Measurements from ENCODE around the gene FIZ1.

Gene FIZ1

DNA sequence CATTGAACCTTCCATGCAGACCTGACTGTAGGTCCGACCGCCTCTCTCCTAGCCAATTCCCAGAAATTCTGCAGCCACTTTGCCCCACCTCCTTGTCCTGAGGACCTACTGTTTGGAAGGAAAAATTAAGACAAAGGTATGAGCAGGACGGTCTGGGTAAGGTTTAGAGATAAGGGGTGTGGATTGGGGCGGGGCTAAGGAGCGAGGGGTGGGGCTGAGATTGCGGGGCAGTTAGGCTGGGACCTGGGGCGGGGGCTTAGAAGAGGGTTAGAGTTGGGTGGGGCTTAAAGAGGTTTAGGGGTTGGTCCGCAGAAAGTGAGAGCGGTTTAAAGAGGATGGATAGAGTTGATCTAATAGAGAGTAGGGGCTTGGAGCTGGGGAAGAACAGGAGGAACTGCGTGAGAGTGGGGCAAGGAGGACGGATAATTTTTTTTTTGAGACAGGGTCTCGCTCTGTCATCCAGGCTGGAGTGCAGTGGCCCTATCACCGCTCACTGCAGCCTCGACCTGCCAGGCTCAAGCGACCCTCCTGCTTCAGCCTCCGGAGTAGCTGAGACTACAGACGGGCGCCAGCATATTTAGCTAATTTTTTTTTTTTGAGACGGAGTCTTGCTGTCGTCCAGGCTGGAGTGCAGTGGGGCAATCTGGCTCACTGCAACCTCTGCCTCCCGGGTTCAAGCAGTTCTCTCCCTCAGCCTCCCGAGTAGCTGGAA lies 4.4 kb upstream of the FIZ1 start:
- H3K36me3 Mint-ChIP-seq (ENCODE audit: insufficient read depth) = peaks cover 14% of the 10 kb centered on the region
- H3K4me3 Mint-ChIP-seq = peak overlapping the region; percentile 89
- H3K27me3 Mint-ChIP-seq = no peaks in the 10 kb centered on the region
- peaks cover 58% of the 10 kb centered on the region for H3K4me1 Mint-ChIP-seq
- ATAC-seq (replicated peaks; ENCODE audit: extremely low read depth, poor library complexity, severe bottlenecking) (no peak), DNase-seq (ENCODE audit: low spot score in 2 of 2) (no peak)
- H3K9me3 Mint-ChIP-seq = no peaks in the 10 kb centered on the region
- H3K27ac Mint-ChIP-seq (ENCODE audit: low read depth) = no peak overlapping the region

DNA sequence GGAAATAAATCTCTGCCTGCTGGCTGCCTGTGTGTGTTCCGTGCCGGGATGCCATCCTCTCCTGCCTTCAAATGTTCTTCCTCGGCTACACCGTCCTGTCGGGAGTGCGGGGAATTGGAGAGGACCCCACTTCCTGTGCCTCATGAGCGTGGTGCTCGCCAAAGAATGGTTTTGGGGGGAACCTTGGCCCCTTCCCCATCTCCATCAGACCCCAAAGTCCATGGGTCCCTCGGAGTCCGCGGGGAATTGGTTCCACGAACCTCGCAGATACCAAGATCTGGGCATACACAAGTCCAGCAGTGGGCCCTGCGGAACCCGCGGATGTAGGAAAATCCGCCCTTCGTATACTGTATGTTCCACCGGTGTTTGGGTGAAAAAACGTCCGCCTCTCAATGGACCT lies 3.8 kb upstream of the FIZ1 start:
- DNase-seq (ENCODE audit: low spot score in 2 of 2) (no peak), ATAC-seq (replicated peaks; ENCODE audit: extremely low read depth, poor library complexity, severe bottlenecking) (no peak)
- Mint-ChIP-seq H3K4me3 (peak overlapping the region; percentile 89), H3K27me3 (no peaks in the 10 kb centered on the region), H3K4me1 (peaks cover 61% of the 10 kb centered on the region), H3K9me3 (no peaks in the 10 kb centered on the region), H3K27ac (ENCODE audit: low read depth) (no peak overlapping the region), H3K36me3 (ENCODE audit: insufficient read depth) (peaks cover 14% of the 10 kb centered on the region)

DNA sequence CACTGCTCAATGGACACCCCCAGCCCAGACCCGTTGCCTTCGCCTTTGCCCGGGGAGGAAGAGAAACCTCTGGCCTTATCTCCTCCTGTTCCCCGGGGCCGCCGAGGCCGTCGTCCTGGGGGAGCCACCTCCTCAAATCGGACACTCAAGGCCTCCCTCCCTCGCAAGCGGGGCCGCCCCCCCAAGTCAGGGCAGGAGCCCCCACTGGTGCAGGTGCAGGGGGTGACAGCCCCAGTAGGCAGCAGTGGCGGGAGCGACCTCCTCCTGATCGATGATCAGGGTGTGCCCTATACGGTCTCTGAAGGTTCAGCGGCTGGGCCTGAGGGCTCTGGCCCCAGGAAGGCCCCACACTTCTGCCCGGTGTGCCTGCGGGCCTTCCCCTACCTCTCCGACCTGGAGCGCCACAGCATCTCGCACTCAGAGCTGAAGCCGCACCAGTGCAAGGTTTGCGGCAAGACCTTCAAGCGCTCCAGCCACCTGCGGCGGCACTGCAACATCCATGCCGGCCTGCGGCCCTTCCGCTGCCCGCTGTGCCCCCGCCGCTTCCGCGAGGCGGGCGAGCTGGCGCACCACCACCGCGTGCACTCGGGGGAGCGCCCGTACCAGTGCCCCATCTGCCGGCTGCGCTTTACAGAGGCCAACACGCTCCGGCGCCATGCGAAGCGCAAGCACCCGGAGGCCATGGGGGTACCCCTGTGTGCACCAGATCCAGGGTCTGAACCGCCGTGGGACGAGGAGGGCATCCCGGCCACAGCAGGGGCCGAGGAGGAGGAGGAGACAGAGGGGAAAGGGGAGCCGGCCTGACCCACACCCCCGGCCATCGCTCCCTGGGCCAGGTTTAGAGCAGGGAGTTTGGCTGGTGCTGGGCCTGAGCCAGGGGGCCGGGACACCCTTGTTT lies 3.0 kb upstream of the FIZ1 start:
- no peak for DNase-seq (ENCODE audit: low spot score in 2 of 2)
- Mint-ChIP-seq H3K27ac (ENCODE audit: low read depth) (no peak overlapping the region), H3K27me3 (no peaks in the 10 kb centered on the region), H3K36me3 (ENCODE audit: insufficient read depth) (peaks cover 14% of the 10 kb centered on the region), H3K4me3 (peak overlapping the region; percentile 94), H3K4me1 (peaks cover 53% of the 10 kb centered on the region), H3K9me3 (no peaks in the 10 kb centered on the region)
- no peak for ATAC-seq (replicated peaks; ENCODE audit: extremely low read depth, poor library complexity, severe bottlenecking)

DNA sequence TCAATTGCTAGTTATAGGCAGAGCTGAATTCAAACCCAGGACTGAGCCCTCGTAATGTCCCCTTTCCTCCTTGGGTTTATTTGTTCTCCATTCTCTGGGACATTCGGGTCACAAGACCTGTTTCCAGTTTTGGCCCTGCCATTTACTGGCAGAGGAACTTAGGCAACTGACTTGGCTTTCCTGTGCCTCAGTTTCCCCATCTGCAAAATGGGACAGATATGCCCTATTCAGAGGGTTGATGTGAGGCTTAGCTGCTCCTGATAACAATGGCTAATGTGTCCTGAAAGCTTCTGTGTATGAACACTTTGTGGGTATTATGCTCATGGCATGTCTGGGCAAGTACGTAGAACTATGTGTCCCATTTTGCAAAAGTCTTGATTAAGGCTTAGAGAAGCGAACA lies 1.8 kb upstream of the FIZ1 start:
- H3K9me3 Mint-ChIP-seq = no peaks in the 10 kb centered on the region
- H3K4me1 Mint-ChIP-seq = peaks cover 40% of the 10 kb centered on the region
- H3K36me3 Mint-ChIP-seq (ENCODE audit: insufficient read depth) = peaks cover 13% of the 10 kb centered on the region

DNA sequence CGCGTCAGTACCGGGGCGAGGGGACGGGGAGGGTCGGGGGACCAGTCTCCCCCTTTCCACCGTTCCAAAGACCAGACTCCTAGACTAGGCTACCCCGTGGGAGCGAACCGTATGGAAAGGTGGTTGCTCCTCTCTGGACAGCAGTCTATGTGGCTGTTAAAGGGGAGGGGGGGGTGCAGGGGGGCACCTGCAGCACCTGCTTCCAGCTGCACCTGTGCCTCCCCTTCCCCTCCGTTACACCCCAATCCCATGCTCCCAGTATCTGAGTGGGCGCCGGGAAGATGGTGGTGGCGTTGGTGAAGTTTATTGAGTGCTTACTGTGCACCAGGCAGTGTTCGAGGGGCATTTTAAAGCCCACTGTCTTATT lies 1.3 kb upstream of the FIZ1 start:
- Mint-ChIP-seq H3K36me3 (ENCODE audit: insufficient read depth) (peaks cover 9% of the 10 kb centered on the region), H3K4me3 (peak overlapping the region; percentile 94), H3K9me3 (no peaks in the 10 kb centered on the region), H3K4me1 (peaks cover 36% of the 10 kb centered on the region), H3K27me3 (no peaks in the 10 kb centered on the region), H3K27ac (ENCODE audit: low read depth) (peak overlapping the region; percentile 29)
- no peak for DNase-seq (ENCODE audit: low spot score in 2 of 2)
- no peak for ATAC-seq (replicated peaks; ENCODE audit: extremely low read depth, poor library complexity, severe bottlenecking)

More for the DNA sequence above, 1.8 kb upstream of the FIZ1 start:
- Mint-ChIP-seq H3K4me3 (peak overlapping the region; percentile 94), H3K27ac (ENCODE audit: low read depth) (peak overlapping the region; percentile 29), H3K27me3 (no peaks in the 10 kb centered on the region)
- DNase-seq (ENCODE audit: low spot score in 2 of 2) (no peak), ATAC-seq (replicated peaks; ENCODE audit: extremely low read depth, poor library complexity, severe bottlenecking) (no peak)

DNA sequence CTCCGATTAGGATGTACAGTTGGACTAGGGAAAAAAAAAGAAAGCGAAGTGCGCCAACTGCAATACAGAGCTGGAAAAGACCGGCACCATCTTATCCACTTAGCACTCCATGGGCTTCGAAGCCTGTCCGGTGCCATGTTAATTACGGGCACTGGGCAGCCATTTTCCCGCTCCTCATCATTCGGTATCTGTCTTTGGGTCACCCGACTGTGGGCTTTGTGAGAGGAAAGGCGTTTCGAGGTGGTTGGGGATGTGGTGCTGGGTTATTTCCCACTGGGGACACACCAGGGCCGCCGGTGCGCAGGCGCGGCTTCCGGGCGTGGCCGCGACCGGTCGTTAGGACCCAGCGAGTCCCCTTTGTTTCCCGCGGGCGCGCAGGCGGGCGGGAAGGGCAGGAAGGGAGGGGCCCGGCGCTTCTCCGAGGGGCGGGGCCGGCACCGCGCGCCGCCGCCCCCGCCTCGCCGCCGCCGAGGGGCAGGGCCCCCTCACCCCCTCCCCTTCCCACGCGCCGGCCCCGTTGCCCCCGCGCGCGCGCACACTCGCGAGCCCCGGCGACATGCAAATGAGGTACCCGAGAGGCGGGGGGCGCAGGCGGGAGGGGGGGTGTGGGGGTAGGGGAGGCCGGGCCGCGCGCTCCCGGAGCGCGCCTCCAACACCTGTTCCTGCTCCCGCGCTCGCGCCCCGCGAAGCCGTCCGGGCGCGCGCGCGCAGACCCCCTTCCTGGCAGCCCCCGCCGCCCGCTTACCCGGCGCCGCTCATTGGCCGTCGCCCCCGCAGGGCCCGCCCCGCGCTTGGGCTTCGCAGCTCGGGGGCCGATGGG lies 735 bp upstream of the FIZ1 start, which contains the start of gene ZNF524:
Gene ZNF524 (plus strand): TSS at position 447 of the 820 bp plus-strand sequence. CDS start 1,825 bp downstream, outside the sequence.
- no peaks in the 10 kb centered on the region for H3K9me3 Mint-ChIP-seq
- H3K4me3 Mint-ChIP-seq = peak within 1 kb of the TSS; percentile 94
- H3K27me3 Mint-ChIP-seq = no peaks in the 10 kb centered on the region
- H3K27ac Mint-ChIP-seq (ENCODE audit: low read depth) = peak within 1 kb of the TSS; percentile 91
- peaks cover 34% of the 10 kb centered on the region for H3K4me1 Mint-ChIP-seq
- peaks cover 10% of the 10 kb centered on the region for H3K36me3 Mint-ChIP-seq (ENCODE audit: insufficient read depth)
- peak; percentile 73 for ATAC-seq (replicated peaks; ENCODE audit: extremely low read depth, poor library complexity, severe bottlenecking)
- DNase-seq (ENCODE audit: low spot score in 2 of 2) = peak; percentile 75 to 85

DNA sequence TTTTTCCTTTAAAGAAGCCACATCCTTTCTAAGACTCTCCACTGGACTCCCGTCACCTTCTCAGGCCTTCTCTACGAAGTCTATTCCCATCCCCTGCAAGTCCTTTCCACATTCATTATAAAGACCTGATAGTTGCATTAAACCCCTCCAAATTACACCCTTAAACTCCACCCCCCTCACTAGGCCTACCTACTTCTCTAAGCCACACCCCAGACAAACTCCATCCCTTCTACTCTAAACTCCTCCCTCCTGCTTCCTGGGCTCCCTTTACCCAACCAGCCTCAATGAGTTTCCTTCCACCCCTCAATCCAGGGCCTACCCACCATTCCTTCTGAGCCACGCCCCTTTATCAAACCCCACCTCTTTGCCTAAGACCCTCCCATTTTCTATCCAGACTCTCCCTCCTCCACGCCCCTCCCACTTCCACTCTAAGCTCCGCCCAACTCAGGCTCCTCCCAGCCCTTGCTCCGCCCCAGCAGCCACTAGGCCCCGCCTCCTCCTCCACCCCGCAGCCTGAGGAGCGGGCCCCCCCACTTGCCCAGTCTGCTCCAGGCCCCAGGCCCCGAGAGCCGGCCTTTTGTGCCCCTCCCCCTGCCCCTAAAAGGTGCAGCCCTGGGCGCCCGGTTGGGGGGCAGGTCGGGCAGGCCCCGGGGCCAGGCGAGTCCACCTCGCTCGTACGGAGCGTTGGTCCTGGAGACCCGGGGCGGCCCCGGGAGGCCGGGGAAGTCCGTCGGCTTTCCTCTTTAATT lies 424 bp downstream of the FIZ1 start:
- peak overlapping the region; percentile 94 for H3K4me3 Mint-ChIP-seq
- H3K9me3 Mint-ChIP-seq = no peaks in the 10 kb centered on the region
- DNase-seq (ENCODE audit: low spot score in 2 of 2) = peak; percentile 97 to 99
- H3K36me3 Mint-ChIP-seq (ENCODE audit: insufficient read depth) = peaks cover 11% of the 10 kb centered on the region
- H3K4me1 Mint-ChIP-seq = peaks cover 26% of the 10 kb centered on the region
- peak overlapping the region; percentile 91 for H3K27ac Mint-ChIP-seq (ENCODE audit: low read depth)
- ATAC-seq (replicated peaks; ENCODE audit: extremely low read depth, poor library complexity, severe bottlenecking) = peak; percentile 54
- H3K27me3 Mint-ChIP-seq = no peaks in the 10 kb centered on the region

DNA sequence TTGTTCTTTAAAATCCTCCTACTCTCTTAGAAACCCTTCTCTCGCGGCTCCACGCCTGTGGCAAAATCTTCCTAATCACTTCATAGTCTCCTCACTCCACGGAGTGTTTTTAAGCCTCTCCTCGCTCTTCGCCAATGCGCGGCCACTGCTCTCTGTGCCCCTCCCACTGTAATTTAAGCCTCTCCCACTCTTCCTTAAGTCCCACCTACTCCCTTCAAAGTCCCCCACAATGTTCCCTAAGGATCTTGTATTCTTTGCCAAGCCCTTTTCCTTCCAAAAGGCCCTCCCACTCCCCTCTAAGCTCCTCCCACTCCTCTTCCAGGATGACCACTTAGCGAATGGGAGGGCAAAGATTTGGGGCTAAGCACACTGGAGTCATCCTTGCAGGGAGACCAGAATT lies 1.3 kb downstream of the FIZ1 start:
- peaks cover 21% of the 10 kb centered on the region for H3K4me1 Mint-ChIP-seq
- no peak overlapping the region for H3K4me3 Mint-ChIP-seq
- ATAC-seq (replicated peaks; ENCODE audit: extremely low read depth, poor library complexity, severe bottlenecking) = no peak
- no peak overlapping the region for H3K27ac Mint-ChIP-seq (ENCODE audit: low read depth)
- no peak for DNase-seq (ENCODE audit: low spot score in 2 of 2)
- H3K9me3 Mint-ChIP-seq = no peaks in the 10 kb centered on the region
- peaks cover 11% of the 10 kb centered on the region for H3K36me3 Mint-ChIP-seq (ENCODE audit: insufficient read depth)
- no peaks in the 10 kb centered on the region for H3K27me3 Mint-ChIP-seq

DNA sequence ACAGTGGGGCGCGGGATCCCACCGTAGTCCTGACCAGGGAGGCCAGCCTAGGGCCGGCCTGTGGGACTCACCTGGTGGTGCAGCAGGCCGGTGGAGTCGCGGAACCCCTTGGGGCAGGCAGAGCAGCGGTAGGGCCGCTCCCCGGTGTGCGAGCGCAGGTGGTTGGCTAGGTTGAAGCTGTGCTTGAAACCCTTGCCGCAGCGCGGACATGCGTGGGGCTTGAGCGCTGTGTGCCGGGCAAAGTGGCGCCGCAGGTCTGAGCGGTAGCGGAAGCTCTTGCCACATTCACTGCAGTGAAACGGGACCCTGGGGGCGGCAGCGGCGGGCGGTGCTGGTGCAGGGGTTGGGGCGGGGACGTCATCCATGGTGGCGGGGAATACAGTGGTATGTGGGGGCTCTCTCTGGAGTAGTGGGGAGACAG lies 1.8 kb downstream of the FIZ1 start:
- Mint-ChIP-seq H3K4me3 (no peak overlapping the region), H3K36me3 (ENCODE audit: insufficient read depth) (peaks cover 11% of the 10 kb centered on the region), H3K4me1 (peaks cover 21% of the 10 kb centered on the region), H3K27ac (ENCODE audit: low read depth) (no peak overlapping the region), H3K27me3 (no peaks in the 10 kb centered on the region), H3K9me3 (no peaks in the 10 kb centered on the region)
- ATAC-seq (replicated peaks; ENCODE audit: extremely low read depth, poor library complexity, severe bottlenecking) = no peak
- no peak for DNase-seq (ENCODE audit: low spot score in 2 of 2)

DNA sequence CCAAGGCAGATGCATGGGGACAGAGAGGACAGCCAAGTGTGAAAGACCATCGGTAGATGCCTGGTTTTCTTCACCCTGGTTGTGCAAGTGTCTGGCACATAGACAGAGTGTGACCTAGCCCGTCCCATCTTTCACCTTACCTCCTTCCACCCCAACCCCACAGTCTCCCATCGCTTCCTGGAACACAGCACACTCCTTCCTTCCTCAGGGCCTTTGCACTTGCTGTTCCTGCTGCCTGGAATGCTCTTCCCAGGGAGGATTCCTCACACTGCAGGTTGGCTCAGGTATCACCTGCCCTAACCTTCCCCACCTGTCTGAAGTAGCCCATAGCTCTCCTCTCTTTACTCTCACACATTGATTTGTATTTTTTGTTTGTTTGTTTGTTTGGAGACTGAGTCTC lies 3.0 kb downstream of the FIZ1 start:
- Mint-ChIP-seq H3K9me3 (no peaks in the 10 kb centered on the region), H3K4me1 (peaks cover 14% of the 10 kb centered on the region), H3K36me3 (ENCODE audit: insufficient read depth) (peaks cover 11% of the 10 kb centered on the region), H3K27ac (ENCODE audit: low read depth) (no peak overlapping the region), H3K27me3 (no peaks in the 10 kb centered on the region), H3K4me3 (no peak overlapping the region)
- ATAC-seq (replicated peaks; ENCODE audit: extremely low read depth, poor library complexity, severe bottlenecking) (no peak), DNase-seq (ENCODE audit: low spot score in 2 of 2) (no peak)

DNA sequence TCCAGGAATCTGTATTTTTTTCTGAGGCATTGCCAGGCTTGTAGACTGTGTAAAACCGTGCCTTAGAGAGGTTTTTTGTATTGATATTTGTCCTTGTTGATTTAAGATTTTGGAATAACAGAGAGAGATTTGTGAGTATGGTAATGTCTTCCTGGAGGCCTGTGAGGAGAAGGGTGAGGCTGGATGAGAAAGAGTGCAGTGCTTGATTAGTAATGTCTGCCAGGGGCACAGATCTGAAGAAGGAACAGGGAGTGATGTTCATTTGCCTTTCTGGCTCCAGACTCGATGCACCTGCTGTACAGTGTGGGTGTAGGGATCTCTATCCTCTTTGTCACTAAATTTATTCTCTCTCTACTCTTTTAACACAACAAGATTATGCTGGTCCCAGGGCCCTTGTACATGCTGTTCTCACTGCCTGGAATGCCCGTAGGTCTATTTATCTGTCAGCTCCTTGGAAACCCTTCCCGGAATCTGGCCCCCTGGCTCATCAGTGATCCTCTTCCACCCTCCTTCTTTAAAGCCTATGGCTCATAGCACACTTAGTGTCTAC lies 4.2 kb downstream of the FIZ1 start:
- Mint-ChIP-seq H3K4me3 (no peak overlapping the region), H3K4me1 (peaks cover 11% of the 10 kb centered on the region), H3K27ac (ENCODE audit: low read depth) (peak overlapping the region; percentile 71), H3K9me3 (no peaks in the 10 kb centered on the region), H3K36me3 (ENCODE audit: insufficient read depth) (peaks cover 11% of the 10 kb centered on the region), H3K27me3 (no peaks in the 10 kb centered on the region)
- ATAC-seq (replicated peaks; ENCODE audit: extremely low read depth, poor library complexity, severe bottlenecking) (no peak), DNase-seq (ENCODE audit: low spot score in 2 of 2) (no peak)
